Activated T-cell treated with anti-CD3 and anti-CD28 coated beads for 48 hours (primary cell): ENCODE results near the gene EXTL1.

ENCODE experiments used
- DNase-seq: peaks from one replicate; pipeline ENCODE4 v3.0.0-alpha.2; 2020; ENCODE audit warnings: low read depth

The EXTL1 gene

DNA sequence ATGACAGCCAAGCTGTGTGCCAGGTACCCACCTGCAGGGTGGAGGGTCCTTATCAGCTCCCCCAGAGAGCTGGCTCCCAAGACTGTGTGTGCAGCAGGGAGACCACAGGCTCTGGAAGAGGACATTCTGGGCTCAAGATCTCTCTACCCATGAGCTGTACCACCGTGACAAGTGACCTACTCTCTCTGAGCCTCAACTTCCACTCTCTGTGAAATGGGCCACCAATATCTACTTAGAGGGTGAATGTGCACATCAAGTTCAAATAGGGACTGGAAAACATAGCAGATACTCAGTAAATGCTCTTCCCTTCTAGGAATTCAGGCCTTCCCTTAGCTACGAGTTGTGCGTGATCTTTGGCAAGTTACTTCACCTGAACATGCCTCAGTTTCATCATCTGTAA lies 22.8 kb downstream of the EXTL1 start:
- no peak for DNase-seq

DNA sequence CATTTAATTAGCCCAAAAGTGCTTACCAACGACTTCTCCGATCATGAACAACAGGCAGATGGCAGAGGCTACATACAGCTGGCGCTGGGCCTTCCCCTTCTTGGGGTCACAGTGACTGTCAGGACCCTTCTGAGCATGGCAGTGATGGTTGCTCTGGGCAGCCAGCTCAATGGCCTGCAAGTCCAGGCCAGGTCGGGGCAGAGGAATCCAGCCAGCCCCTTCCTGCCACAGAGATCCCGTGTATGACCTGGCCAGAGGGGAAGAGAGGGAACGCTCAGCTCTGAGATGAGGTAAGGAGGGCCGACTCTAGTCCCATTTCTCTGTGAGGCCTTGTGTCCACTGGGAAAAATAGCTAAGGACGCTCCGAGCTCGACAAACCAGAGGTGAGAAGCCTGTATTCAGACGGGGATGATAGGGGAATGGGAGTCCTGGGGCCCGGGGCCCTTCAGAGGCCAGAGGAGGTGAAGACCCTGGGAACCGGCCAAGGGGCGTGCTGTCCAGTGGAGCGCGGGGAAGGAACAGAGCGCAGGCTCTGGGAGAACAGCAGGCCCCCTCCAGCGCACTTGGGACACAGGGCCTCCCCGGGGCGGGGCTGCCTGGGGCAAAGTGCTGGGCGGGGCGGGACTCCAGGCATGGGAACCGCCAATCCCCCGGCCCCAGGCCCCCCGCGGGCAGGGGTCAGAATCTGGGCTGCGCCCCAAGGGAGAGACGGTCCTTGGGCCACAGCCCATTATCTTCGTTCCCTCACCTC lies 23.6 kb downstream of the EXTL1 start:
- DNase-seq = no peak

DNA sequence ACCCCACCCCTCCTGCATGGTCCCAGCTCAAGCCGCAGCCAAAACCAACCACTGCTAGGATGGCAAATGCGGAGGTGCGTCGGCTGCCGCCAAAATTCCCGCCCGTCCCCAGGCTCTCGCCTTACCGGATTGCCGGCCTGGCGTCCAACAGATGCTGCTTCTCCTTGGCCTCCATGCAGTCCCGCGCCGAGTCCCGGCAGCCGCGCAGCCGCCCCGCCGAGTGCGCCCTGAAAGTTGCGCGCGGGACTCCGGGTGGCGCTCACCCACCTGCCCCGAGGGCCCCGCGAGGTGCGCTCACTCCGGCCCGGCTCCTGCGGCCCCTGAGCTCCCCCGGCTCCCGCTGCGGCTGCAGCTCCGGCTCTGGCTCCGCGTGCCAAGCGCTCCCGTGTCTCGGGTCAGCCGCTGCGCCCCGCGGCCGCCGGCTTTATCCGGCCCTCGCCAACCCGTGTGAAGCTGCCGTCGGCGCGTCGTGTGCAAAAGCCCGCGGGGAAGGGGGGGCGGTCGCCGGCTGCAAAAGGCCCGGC lies 24.2 kb downstream of the EXTL1 start, which contains the start of gene SLC30A2:
SLC30A2 (minus strand) TSS at position 397 of the 524 bp plus-strand sequence; CDS start at position 175, 222 bp downstream.
- DNase-seq = no peak

DNA sequence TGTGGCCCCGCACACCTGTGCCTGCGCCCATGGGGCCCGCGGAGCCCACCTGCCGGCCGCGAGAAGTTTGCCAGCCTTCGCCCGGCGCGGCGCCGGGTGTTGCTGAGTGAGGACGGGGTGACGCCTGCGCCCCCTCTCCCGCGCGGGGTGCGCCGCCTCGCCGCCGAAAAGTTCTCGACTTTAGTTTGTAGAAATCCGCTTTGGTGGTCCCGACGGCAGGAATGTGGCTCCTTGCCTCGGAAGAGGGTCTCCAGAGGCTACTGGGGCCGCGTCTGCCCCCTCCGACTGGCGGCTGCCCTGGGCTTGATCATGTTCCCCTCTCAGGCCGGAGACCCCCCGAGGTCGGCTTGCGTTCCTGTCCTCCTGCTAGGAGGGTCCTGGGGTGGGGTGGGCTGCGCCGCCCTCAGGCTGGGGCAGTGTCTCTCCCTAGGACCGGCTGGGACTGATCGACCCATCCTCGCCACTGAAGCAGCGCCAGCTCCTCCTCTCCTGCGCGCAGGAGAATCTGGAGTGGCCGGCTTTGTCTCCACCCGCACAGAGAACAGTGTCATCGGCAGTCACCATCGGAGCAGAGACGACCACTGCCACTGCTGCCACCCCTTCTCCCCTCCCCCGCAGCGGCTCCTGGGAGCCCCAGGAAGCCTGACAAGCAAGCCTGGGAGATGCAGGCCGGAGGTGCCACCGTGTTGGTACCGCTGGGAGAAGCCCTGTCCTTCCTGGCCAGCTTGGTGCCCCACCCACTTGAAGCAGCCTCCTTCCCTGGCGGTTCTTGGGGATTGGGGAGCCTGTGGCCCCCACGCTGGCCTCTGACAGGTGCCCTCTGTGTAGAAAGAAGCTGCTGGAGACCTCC lies 24.9 kb downstream of the EXTL1 start:
- DNase-seq = no peak

DNA sequence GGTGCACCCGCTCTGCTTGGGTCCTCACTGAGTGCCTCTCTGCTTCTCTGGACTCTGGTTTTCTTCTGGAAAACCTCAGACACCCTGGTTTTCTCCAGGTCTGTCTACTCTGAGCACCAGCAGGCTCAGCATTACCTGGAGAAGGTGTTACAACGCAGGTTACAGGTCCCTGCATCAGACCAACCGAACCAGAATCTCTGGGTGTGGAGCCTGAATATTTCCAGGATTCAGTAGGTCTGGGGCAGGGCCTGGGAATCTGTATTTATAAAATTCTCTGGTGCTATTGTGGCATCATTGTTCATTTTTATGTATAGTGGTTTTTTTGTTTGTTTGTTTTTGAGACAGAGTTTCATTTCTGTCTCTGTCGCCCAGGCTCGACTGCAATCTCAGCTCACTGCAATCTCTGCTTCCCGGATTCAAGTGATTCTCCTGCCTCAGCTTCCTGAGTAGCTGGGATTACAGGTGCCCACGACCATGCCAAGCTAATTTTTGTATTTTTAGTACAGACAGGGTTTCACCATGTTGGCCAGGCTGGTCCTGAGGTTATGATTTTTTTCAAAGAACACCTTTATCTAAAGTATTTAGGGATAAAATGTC lies 25.8 kb downstream of the EXTL1 start:
- DNase-seq = no peak

DNA sequence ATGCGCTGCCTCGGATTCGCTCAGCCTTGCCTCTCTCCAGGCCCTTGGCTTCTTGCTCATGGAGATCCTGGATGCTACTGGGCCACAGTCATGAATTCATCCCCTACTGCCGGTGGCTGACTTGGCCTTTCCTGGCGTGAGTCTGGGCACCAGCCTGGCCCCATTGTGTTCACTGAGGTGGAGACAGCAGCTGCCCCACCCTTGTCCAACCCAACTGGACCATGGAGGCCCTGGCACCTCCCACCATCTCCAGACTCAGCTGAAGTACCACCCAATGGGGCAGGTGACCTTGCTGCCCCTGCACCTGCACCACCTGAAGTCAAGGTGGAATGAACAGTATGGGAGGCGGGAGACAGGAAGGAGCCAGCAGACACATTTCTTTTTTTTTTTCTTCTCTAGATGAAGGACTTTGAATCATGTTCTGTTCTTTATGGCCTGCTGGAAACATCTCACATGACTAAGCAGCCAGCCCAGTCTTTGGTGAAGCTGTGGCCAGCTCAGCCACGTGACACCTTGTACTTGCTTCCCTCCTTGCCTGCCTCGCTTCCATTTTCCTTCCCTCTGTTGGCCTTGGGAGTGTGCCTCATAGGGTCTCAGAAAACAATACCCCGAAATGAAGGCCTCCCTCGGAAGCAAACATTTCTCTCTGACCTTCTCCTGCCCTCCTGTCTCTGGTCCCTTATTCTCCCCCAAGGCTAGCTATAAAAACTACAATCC lies 28.1 kb downstream of the EXTL1 start:
- no peak for DNase-seq

DNA sequence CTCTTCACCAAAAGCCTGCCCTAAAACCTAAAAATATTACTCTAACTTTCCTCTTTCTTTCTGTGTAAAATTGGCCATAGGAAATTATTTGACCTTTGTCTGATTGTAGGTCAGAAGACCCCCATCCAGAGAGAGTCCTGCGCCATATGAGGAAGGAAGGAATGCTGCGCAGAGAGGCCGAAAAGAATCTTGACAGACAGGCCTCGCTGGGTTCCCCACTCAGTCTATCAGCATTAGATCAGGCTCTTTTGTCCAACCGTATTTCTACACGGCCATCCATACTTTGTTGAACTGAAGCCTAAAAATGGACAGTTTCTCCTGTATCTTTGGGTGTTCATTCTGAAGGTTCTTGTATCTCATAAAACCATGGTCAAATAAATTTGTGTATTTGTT lies 28.7 kb downstream of the EXTL1 start:
- no peak for DNase-seq

DNA sequence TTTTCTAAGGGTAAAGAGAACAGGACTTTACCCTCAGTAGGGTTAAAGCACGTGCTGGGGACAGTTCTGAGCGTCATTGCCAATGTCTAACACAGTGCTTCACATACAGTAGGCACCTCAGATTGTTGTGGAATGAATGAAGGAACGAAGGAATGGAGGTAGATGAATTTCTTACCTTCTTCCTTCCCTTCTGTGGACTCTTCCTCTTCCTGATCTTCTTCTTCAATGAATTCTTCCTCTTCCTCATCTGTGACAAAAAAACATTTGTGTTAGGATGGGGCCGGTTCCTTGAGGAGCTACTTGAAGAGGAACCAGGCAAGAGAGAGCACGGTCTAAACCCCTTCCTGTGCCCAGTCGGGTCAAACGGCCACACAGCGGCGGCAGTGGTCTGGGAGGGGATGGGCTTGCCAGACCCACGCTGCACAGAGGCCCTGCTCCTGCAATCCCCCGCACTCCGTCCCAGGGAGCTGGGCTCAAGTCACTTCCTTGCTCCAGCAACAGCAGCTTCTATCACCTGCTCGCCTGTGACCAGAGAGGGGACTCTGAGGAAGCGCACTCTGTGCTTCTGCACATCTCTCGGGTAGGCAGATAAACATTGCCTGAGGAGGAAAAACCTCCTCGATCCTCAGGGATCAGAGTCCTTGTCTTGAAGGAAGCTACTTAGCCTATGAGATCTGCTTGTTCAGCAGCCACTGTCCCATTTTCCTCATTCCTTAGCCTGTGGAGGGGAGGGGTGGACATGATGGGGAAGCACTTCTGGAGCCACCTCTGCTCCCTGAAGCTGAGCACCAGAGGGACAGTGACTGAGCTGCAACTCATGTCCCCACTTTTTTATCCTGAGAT lies 32.4 kb downstream of the EXTL1 start:
- DNase-seq = no peak

DNA sequence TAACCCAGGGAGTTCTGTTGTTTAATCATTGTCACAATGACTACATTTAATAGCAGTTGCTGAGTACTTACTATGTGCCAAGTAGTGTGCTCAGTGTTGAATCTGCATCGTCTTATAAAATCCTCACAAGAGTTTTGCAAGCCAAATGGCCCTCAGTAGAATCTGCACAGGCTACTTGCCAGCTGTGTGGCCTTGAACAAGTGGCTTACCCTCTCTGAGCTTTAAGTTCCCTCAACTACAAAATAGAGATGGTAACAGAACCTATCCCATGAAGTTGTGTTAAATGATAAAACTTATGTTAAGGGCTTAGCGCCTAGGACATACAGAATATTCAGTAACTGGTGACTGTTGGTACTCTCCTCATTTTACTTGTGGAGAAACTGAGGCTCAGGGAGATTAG lies 33.5 kb downstream of the EXTL1 start:
- DNase-seq = no peak

DNA sequence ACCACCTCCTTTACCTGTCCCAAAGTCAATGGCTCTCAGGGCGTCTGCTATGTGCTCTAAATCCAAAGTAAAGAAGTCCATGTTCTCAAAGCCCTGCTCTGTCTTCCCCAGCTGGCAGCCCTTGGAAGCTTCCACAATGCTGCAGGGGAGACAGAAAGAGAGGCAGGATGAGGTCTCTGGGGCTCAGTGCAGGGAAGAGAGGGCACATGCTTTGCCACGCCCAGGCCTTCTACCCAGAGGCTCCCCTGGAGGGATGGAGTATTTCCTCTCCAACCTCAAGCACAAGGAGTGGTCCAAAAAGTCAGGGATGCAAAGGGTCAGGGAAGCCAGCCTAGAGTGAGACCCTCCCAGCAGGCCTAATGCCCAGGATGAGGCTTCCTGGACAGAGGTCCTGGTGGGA lies 35.6 kb downstream of the EXTL1 start:
- DNase-seq = no peak

DNA sequence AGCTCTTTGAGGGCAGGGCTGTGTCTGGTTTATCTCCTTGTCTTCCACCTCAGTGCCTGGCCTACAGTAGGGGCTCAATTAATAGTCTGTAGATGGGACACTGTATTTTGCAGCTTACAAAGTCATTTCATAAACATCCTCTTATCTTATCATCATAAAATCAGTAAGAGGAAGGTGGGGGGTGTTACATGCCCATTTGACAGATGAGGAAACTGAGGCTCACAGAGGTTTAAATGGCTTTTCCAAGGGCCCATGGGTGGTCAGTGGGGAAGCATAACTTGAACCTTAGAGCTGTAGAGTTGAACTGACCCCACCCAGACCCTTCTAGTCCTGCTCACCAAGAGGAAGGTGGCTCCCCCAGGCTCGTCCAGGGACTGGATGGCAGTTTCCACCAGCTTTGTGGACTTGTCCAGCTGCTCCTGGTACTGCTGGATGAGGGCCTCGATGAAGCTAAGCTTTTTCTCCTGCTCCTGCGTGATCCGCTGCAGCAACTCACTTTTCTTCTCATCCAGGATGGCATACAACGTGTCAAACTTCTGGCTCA lies 36.5 kb downstream of the EXTL1 start:
- no peak for DNase-seq

DNA sequence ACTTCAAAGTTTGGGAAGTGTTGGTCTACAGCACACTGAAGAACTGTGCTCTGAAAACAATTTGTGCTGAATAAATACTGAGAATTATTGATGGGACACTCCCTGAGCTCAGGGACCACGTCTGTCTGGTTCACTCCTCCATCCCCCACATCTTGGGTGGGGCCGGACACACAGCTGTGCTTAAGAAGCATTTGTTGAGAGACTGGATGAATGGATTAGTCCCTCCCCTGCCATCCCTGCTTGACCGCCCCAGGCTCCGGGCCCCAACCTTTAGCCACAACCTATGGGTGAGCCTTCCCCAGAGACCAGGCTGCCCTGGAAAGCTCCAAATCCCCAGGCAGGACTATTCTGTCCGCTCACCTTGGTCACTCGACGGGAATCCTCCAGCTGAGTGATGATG lies 38.3 kb downstream of the EXTL1 start:
- DNase-seq = no peak

DNA sequence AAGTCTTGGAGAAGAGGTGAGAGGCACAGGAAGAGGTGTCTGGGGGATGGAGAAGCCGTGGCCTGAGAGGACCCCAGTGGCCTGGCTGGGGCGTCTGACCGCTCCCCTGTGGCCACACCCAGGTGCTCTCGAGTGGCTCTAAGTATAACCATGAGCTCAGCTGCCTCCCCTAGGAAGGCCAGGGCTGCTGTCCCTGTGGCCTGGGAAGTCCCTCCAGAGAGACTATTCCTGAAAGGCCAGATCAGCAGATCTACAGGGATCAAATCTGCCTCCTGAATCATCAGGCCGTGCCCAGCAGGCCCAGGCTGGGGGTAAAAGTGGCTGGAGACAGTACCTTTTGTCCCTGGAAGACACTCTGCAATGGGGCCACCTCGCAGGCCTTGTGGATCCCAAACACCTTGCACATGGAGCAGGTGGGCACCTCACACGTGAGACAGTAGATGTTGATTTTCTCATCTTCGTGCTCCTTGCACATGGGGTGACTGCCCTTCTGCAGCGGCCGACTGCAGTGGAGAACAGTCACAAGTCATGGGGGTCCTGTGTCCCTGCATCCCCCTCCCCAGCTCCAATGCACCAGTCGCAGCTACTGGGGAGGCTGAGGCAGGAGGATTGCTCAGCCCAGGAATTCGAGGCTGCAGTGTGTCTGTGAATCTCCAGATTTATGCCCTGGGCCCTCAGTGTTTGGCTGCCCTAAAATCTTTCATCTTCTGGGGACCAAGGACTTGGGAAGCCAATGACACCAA lies 39.4 kb downstream of the EXTL1 start:
- DNase-seq = no peak

DNA sequence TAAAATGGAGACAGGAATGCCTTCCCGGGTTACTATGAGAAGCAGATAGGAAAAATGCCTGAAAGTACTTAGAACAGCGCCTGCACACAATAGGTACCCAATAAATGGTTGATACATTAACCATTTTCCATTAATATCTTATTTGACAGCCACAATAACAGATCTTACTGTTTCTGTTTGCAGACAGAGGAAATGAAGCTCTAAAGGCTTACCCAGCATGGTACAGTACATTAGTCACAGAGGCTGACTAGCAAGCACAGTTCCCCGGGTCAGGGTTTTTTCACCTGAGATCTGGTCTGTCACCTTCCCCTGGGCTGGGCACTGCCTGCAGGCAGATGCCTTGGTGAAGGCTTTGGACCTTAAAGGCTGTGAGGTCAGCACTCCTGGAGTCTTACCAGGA lies 43.0 kb downstream of the EXTL1 start:
- DNase-seq = no peak

DNA sequence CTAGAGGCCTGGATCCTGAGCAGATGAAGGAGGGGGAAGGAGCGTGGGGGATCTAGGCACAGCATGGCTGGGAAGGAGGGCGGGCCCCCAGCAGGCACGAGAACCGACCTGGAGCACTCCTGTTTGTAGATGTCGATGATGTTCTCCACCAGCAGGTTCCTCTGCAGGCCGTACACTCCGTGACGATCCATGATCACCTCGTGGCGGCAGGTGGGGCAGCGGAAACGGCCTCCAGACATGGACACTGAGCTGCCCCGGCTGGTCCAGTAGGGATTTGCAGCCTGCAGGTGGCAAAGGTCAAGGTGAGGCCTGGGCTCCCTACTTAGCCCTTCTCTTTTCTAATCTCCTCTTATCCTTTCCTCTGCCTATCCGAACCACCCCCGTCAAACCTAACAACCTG lies 44.6 kb downstream of the EXTL1 start:
- DNase-seq = no peak

DNA sequence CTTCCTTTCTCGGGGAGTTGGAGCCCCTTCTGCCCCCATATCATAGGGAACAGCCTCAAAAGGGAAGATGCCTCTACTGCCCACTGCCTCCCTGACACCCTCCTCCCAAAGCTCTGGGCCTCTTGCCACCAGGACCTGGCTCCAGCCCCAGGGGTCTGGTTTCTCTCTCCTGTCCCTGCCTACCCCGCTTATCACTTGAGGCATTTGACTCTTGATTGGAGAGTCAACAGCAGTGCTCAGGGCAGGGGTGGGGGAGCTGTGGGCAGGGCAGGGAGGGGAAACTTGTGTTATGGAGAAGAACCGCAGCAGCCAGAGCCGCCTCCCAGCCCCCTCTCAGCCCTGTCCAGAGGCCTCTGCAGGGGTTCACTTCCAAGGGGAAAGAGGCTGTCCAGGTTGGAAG lies 45.3 kb downstream of the EXTL1 start:
- no peak for DNase-seq

DNA sequence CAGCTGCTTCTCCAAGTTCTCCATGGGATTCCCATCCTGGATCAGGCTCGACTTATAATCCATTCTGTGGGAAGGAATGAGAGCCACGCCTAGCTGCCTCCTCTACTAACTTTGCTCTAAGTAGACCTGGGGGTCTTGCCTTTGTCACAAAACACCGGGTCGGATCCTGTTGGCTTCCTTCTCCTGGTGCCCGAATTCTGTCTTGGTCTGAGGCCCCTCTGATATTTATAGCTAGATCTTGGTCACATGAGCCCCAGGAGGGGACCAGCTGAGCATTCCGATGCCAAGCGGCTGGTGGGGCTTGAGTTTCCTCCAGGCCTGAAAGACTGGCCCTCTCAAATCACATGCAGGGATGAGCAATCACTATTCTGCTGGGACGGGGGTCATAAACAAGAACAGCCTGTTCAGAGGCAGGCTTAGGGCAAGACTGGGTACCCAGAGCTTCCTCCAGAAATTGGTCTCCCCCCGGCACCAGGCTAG lies 45.9 kb downstream of the EXTL1 start, which contains the start of gene TRIM63:
TRIM63 (minus strand) TSS at position 199 of the 480 bp plus-strand sequence; CDS start at position 63, 136 bp downstream.
- no peak for DNase-seq

DNA sequence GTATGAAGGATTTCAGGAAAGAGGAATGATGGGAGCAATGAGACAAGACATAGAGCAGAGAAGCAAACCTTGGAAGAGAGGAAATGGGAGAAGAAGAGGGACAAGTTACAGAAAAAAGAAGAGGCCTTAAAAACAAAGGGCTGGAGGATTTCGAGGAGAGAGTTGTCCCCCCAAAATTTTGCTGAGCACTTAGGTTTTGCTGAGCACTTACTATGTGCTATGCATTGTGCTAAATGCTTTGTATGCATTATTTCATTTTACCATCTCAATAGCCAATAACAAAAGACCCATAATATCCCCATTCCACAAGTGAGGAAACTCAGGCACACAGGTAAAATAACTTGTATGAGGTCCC lies 48.3 kb downstream of the EXTL1 start:
- no peak for DNase-seq

DNA sequence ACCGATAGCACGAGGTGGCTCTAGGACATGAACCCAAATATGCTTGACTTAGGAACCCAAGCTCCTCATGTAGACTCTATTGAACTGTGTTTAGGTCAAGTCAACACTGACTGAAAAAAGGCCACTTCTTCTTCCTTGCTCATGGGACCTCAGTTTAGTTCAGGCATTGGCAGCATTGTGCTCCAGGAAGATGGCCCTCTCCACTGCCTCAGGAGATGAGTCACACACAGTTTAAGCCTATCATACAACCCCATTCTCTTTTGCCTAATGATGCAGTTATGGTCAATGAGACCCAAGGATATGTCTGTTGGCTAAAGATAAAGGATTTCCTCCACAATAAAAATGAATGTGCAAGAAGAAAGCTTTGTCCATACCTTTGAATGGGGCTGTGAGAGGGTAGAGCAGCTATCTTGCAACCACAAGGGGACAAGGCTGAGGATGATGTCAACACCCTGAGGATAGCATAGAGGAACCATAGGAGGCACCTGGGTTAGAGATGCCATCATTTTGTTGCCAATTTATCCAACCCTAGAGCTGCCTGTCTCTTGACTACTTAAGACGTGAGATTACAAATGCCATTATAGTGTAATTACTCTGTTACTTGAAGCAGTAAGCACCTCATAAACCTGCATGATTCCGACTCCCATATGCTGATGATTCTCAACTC lies 48.9 kb downstream of the EXTL1 start:
- no peak for DNase-seq
